UCSD-AML1 (cell line): ENCODE data around the gene SLC6A9.

ENCODE experiments used
- DNase-seq: peaks from one replicate; lab custom pipeline; 2025; ENCODE audit not compliant: unreplicated experiment; lab: John Stamatoyannopoulos, UW

SLC6A9 gene

DNA sequence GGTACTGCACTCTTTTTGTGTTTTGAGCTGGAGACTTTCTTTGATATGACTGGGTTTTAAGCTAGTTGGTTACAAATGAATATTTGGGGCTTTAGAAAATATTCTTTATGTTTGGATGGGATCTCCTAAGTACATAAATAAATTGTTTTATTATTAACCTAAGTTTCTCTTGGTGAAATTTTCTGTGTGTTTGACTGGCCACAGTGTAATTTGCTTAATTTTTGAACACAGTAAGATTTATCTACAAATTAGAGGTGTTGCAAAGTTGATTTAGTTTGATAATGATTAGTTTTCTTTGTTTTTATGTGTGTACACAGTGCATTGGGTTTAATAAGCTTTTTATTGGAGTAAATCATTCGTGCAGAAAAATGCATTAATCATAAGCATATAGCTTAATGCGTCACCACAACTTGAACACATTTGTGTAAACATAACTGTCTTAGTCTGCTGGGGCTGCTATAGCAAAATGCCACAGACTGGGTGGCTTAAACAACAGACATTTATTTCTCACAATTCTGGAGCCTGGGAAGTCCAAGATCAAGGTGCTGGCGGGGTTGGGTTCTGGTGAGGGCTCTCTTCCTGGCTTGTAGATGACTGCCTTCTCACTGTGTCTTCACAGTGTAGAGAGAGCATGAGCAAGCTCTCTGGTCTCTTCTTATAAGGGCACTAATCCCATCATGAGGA, 17.4 kb upstream of the SLC6A9 start:
- DNase-seq, result no peak

DNA sequence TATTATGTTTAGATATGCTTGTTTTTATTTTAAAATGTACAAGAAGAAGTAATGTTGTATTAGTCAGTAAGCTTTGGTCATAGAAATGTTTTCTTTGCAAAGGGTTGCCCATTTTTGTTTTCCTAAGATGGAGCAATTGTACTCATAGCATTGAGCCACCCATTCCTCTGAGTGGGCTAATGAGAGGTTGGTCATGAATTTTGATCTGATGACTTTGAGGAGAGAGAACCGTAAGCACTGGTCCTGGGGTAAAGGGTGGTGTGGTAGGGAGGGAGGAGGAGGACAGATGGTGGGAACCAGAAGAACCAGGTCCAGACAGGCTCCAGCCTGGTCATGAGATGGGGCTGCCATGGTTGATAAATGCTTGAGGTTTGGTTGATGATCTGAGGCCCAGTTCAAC, 15.9 kb upstream of the SLC6A9 start:
- no peak for DNase-seq

GRCh38 chr1:44045064-44045463, 13.8 kb upstream of the SLC6A9 start:
- no peak for DNase-seq

GRCh38 chr1:44044071-44044801, 13.0 kb upstream of the SLC6A9 start:
- DNase-seq, result no peak

GRCh38 chr1:44043176-44044070, 12.2 kb upstream of the SLC6A9 start:
- no peak for DNase-seq

GRCh38 chr1:44040846-44041245, 9.6 kb upstream of the SLC6A9 start:
- DNase-seq, result no peak

DNA sequence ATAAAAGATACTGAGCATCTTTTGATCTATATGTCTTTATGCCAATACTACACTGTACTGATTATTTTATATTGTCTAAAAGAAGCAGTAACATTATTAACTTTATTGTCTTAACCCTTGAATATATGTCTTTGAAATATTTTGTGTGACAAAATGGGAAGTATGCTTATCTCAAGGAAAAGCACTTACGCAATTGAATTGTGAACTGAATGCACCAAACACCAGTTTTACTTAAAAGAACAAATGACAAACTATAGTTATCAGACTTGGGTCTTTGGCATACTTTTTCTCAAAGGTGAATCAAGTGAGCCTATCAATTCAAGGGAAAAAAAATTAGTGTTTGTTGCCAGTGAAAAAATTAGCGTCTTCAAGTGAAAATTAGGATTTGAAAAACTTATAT, 9.2 kb upstream of the SLC6A9 start:
- no peak for DNase-seq

DNA sequence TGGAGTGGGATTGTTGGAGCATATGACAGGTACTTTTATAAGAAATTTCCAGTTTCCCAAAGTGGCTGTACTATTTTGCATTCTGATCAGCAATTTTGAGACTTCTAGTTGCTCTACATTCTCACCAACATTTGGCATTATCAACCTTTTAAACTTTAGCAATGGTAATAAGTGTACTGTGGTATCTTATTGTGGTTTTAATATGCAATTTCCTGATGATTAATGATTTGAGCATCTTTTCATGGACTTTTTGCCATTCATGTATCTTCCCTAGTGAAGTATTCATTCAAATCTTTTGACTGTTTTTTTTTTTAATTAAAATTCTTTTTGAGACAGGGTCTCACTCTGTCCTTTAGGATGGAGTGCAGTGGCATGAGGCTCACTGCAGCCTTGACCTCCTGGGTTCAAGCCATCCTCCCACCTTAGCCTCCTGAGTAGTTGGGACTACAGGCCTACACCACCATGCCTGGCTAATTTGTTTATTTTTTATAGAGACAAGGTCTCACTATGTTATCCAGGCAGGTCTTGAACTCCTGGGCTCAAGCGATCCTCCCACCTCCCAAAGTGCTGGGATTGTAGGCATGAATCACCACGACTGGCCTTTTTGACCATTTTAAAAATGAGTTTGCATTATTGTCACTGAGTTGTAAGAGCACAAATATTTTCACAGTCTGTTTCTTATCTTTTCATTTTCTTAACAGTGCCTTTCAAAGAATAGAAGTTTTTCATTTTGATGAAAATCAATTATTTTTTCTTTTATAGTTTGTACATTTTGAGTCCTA, 7.8 kb upstream of the SLC6A9 start:
- no peak for DNase-seq

- no peak for DNase-seq
These were observed 5.9 kb upstream of the SLC6A9 start for GRCh38 chr1:44037154-44037553.

DNA sequence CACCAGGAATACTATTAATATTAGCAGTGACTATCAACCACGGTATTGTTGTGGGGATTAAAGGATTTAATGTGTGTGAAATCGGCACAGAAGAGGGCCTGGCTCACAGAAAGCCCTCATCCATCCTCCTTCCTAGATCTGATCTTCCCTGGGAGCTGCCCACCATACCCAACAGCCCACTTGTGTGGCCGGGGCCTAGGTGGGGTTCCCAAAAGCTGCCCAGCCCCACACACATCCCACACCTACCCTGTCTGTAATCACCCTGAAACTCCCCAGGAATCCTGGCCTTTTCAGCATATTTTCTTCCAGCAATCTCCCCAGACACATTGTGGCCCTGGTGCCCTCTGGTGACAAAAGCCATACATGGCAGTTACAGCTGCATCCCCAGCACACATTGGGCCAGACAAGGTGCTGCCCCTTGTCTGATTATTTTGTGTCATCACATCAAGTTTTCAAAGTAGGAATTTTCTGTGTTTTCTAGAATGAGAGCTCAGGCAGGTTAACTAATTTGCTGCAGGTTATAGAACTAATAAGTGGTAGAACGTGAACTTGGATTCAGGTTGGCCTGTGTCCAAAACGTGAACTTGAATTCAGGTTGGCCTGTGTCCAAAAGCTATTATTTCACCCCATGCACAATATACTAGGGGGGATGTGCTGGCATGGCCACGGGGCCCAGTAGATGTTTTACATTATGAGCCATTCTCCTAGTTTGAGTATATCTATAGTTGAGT, 5.3 kb upstream of the SLC6A9 start:
- peak; percentile 61 for DNase-seq

- peak; percentile 48 for DNase-seq
These were observed 4.6 kb upstream of the SLC6A9 start for GRCh38 chr1:44035726-44036408.

DNA sequence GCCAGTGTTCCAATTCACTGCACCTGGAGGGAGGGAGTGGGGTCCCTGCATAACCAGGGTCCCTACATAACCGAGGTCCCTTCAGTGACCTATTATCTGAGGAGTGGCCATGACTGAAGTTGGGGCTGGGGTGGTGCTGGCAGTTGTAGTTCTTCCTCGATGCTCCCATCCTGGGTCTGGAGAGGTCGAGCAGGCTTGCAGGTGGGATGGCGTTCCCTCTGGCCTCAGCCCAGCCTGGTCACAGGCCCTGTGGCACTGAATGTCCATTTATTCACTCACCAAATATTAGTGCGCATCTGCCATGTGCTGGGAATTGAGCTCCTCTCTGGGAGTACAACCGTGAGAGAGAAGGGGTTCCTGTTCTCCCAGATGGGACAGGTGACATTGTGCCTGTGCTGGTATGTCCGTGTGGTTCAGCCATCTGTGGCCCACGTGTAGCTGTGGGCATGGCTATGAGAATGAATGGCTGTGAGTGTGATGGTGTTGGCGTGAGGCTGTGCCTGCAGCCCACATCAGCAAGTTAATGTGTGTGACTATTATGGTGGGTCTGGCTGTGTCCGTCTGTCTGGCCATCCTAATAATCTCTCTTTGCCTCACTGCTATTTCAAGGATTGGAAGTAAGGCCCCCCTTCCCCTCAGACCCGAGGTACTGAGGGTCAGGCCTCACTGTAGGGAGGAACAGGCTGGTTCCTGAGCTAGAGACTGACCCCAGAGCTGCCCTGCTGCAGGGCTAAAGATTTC, 3.9 kb upstream of the SLC6A9 start:
- no peak for DNase-seq

DNA sequence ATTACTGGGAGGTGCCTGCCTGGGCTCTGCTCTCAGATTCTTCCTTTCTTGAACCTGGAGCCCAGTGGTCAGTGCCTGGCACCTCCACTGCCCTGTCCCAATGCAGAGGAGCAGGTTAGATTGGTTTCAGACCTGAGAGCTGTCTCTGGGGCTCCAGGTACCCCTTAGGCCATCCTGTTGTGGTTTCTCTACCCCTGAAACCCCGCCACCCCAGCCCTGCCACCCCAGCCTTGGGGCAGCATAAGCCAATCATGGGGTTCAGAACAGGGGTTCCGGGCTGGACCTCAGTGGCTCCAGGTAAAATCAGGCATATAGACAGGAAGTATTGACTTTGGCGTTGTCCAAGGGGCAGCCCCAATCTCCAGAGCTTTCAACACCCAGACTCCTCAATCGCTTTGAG, 3.2 kb upstream of the SLC6A9 start:
- no peak for DNase-seq

GRCh38 chr1:44033756-44034155, 2.5 kb upstream of the SLC6A9 start:
- no peak for DNase-seq

DNA sequence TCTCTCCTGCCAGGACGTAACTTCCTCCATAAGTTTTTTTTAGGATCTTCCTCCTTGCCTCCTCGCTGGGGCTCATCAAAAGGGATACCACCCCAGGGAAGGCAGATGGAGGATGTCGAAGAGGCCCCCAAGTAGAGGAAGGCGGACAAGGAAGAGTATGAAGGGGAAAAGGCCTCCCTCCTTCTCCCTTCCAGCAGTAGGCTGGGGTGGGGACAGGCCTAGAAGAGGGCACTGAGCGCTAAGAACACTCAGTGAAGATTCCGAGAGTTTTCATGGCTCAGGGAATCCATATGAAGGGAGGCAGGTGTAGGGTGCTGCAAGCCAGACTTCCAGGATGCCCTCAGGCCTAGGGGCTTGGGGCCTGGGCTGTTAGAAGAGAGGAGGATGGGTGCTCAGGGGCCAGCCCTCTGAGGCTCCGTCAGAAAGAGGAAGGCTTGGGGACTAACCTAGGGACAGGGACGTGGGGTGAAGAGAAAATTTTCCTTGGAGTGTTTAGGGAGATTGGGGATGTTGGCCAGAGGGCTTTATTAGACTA, 1.8 kb upstream of the SLC6A9 start:
- DNase-seq, result no peak

DNA sequence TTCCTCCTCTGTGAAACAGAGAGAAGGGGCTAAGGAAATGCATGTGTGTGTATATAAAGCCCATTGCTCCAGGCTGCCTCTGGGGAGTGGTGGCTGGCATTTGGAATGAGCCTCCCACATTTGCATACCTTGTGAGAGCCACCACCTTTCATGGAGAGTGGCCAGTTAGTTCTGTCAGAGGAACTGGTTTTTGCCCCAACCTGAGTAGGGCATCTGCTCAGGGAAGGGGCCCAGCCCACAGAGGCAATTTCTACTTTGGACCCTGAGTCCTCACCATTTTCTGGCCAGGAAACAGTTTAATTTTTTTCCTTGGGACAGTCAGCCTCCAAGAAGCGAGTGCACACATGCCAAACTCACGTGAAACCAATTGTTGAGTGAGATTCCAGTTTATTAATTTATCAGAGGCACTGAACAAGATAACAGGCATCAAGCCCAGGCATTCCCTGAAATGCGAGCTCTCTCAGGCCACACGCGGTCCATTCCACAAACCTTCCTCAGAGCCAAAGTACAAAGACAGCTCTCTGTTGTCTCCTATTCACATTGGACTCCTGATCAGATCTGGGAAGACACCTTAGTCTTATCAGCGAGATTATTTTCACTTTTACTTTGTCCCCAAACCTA, 1.0 kb upstream of the SLC6A9 start:
- no peak for DNase-seq

- DNase-seq, result peak; percentile 67
These were observed 534 bp downstream of the SLC6A9 start for GRCh38 chr1:44030605-44031251.
